Measurements from ENCODE around the gene VIT.

DNA sequence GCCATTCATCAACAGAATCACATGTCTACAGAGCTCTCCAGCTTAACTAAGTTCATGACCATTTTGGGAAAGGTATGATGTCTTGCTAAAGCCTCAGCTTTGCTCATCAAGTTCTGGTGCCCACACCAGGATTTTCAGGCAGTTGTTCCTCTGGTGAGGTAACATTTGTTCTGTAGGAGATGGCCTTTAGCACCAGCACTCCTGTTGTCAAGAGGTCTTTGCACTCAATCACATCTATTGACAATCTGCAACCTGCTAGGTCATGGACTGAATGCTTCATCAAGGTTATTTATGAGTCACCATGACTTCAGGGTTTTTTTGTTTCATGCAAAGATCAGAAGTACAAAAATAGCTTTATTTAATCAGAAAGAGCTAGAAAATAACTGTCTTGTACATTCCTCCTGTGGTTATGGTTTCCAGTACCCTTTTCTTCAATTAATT lies 36.6 kb upstream of the VIT start:
- TF ChIP-seq CTCF (IDR thresholded peaks at IDR 0.05) (no peak), POLR2A (IDR thresholded peaks at IDR 0.05) (no peak), POLR2AphosphoS5 (IDR thresholded peaks at IDR 0.05) (no peak)

Measured in prostate gland (tissue), 2 donors.